Lower lobe of right lung (tissue), 2 donors: ENCODE measurements around the gene FOXK1. TPM values are rescaled to one million over a fixed set of nuclear protein-coding genes. Genes with fewer than 3 reads are reported as not detected.

Experiments used
- ATAC-seq, 2 donors: fragments of 200-7000 bp; cut with Tn5 transposase; one replicate each; pipeline ENCODE4 v1.9.1; 2020 to 2022; ENCODE audit warnings: mild to moderate bottlenecking in 2 of 2, moderate library complexity in 2 of 2
- DNase-seq: peaks from one replicate; pipeline ENCODE4 v3.0.0-alpha.2; 2020
- H3K27ac ChIP-seq: fragments of 200-600 bp; one replicate; pipeline ENCODE4 v1.8.0; 2022
- H3K27me3 ChIP-seq: fragments of 200-600 bp; one replicate; pipeline ENCODE4 v1.8.0; 2022; ENCODE audit warnings: low read depth
- H3K36me3 ChIP-seq: fragments of 200-600 bp; one replicate; pipeline ENCODE4 v1.8.0; 2022; ENCODE audit warnings: mild to moderate bottlenecking
- H3K4me1 ChIP-seq: fragments of 200-600 bp; one replicate; pipeline ENCODE4 v1.8.0; 2022
- H3K4me3 ChIP-seq: fragments of 200-600 bp; one replicate; pipeline ENCODE4 v1.8.0; 2022; ENCODE audit warnings: mild to moderate bottlenecking
- H3K9me3 ChIP-seq: fragments of 200-600 bp; one replicate; pipeline ENCODE4 v1.8.0; 2022
- CTCF ChIP-seq: fragments of 200-600 bp; IDR thresholded peaks from one replicate; pipeline ENCODE4 v1.8.0; 2022; ENCODE audit warnings: antibody characterized with exemption, mild to moderate bottlenecking
- intact Hi-C: fragments of 100-400 bp; cut with DNase I; formaldehyde crosslinking; loops from one replicate; pipeline ENCODE4 v1.11.0; 2022
- total RNA-seq: library from RNA; stranded (reverse); fragmentation: NEBNext Ultra II Directional; extraction: Animal tissue kit (Norgen Biotek cat#: 25700); gene quantifications from one replicate; pipeline ENCODE4 v1.2.1, GENCODE V29; 2021
- donor health status: DM: no; HTN: yes; CAD: no; lungs with severe emphysema.

FOXK1 gene
- total RNA-seq, 1 donor from 2014 or later = 28.8 TPM

- H3K4me3 ChIP-seq = no peak overlapping the region
- ATAC-seq (no peak), DNase-seq (no peak)
- H3K4me1 ChIP-seq = peaks cover 9% of the 10 kb centered on the region
- intact Hi-C loops = no loop called here
- TF ChIP-seq CTCF = no peak
- peaks cover 64% of the 10 kb centered on the region for H3K36me3 ChIP-seq
- H3K27ac ChIP-seq = no peak overlapping the region
- H3K9me3 ChIP-seq = no peaks in the 10 kb centered on the region
- H3K27me3 ChIP-seq = no peaks in the 10 kb centered on the region
Measured at GRCh38 chr7:4755045-4755444, 73.0 kb downstream of the FOXK1 start.

- no peak for ATAC-seq
- TF ChIP-seq CTCF = no peak
- no peak for DNase-seq
- no peak overlapping the region for H3K4me3 ChIP-seq
- H3K9me3 ChIP-seq = no peaks in the 10 kb centered on the region
- peaks cover 9% of the 10 kb centered on the region for H3K4me1 ChIP-seq
- H3K27ac ChIP-seq = no peak overlapping the region
- H3K36me3 ChIP-seq = peaks cover 91% of the 10 kb centered on the region
- intact Hi-C loops = no loop called here
- no peaks in the 10 kb centered on the region for H3K27me3 ChIP-seq
Measured at GRCh38 chr7:4758111-4758510, 76.0 kb downstream of the FOXK1 start.

- peaks cover 98% of the 10 kb centered on the region for H3K36me3 ChIP-seq
- peaks cover 4% of the 10 kb centered on the region for H3K4me1 ChIP-seq
- no peaks in the 10 kb centered on the region for H3K27me3 ChIP-seq
- ATAC-seq (no peak), DNase-seq (no peak)
- no peak overlapping the region for H3K4me3 ChIP-seq
- H3K27ac ChIP-seq = no peak overlapping the region
- intact Hi-C loops = no loop called here
- TF ChIP-seq CTCF = no peak
- H3K9me3 ChIP-seq = no peaks in the 10 kb centered on the region
Measured at GRCh38 chr7:4758791-4759190, 76.7 kb downstream of the FOXK1 start.

GRCh38 chr7:4759211-4759610 lies 77.1 kb downstream of the FOXK1 start:
- ATAC-seq = no peak
- Histone ChIP-seq H3K9me3 (no peaks in the 10 kb centered on the region), H3K27me3 (no peaks in the 10 kb centered on the region), H3K27ac (no peak overlapping the region), H3K4me3 (no peak overlapping the region), H3K4me1 (no peaks in the 10 kb centered on the region), H3K36me3 (peaks cover 100% of the 10 kb centered on the region)
- intact Hi-C loops = no loop called here
- no peak for TF ChIP-seq CTCF
- no peak for DNase-seq

GRCh38 chr7:4760952-4761351 lies 78.9 kb downstream of the FOXK1 start:
- peaks cover 98% of the 10 kb centered on the region for H3K36me3 ChIP-seq
- H3K4me3 ChIP-seq = no peak overlapping the region
- no peaks in the 10 kb centered on the region for H3K4me1 ChIP-seq
- ATAC-seq (no peak), DNase-seq (no peak)
- TF ChIP-seq CTCF = no peak
- no peaks in the 10 kb centered on the region for H3K9me3 ChIP-seq
- intact Hi-C loops = no loop called here
- no peaks in the 10 kb centered on the region for H3K27me3 ChIP-seq
- no peak overlapping the region for H3K27ac ChIP-seq
